Stimulated activated CD4-positive, alpha-beta T cell treated with anti-CD3 and anti-CD28 coated beads, TNF-alpha, amount 100 ng/mL, for 24 hours (primary cell): ENCODE results near the gene DTX2.
A peak's percentile ranks its signal among the peaks of the same experiment; 100 is the strongest.
"Not testable (repeated sequence)": the region's sequence is repeated elsewhere in the genome, so short reads cannot be mapped to it uniquely, and the experiment has no call there.

Experiments
- DNase-seq, 3 experiments: peaks; one replicate each; pipeline ENCODE4 v3.0.0-alpha.2; 2020; ENCODE audit warnings: low read depth in 3 of 3

DTX2 gene

DNA sequence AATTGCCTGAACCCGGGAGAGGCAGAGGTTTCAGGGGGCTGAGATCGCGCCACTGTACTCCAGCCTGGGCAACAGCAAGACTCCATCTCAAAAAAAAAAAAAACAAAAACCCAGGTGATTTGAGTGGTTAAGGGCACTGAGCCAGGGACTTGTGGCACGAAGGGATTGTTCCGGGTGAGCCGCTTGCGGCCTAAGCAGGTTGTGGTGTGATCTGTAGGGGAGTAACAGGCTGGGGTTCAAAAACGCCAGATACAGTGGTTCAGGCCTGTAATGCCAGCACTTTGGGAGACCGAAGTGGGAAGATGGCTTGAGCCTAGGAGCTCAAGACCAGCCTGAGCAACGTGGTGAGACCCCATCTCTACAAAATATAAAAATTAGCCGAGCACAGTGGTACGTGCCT lies 17.7 kb upstream of the DTX2 start:
- not testable (repeated sequence) for DNase-seq

DNA sequence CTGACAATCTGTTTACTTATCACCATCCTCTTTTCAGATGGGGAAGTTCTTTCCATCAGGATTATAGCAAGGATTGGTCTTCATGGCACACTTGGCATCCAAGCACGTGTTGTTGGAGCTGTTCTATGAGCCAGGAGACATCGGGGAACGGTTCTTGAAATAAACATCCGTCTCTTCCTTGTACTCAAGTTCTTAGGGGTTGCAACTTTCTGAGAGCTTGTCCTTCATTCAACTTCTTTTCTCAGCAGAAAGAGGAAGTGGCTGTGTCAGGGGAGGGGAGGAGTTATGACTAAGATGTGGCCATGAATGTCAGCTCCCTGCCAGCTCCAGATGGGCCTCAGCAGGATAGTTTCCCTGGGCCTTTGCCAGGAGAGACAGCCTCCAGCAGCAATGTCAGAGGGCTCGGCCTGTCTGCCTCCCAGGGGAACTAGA lies 15.9 kb upstream of the DTX2 start:
- not testable (repeated sequence) for DNase-seq

DNA sequence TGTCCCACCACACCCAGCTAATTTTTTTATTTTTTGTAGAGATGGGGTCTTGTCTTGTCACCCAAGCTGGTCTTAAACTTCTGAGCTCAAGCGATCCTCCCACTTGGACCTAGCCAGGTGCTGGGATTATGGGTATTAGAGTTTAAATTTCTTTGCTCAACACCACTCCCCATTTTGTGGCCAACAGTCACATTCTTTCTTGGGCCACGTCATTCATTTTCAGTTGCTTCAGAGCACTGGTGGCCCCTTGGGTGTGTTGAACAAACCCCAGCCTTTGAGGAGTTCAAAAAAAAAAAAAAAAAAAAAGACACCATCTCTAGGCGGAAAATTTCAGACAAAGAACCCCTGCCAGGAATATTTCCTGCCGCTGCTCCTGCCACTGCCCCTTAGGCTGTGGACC lies 4.5 kb upstream of the DTX2 start:
- DNase-seq: not testable (repeated sequence)

DNA sequence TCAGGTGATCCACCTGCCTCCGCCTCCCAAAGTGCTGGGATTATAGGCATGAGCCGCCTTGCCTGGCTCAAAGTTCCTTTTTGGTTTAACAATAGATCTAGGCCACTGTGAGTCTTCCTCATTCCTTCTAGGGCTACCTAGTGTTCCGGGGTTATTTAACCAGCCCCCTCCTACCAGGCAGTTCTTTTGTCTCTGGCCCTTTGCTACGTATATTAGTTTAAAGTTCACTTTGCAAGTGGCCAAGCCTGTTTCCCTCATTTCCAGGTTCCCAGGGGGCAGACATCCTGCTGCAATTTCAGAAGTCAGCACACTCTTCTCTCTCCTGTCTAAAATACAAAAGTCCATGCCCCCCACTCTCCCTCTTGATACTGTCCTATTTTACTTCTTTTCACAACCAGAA lies 3.0 kb upstream of the DTX2 start:
- DNase-seq: not testable (repeated sequence)

DNA sequence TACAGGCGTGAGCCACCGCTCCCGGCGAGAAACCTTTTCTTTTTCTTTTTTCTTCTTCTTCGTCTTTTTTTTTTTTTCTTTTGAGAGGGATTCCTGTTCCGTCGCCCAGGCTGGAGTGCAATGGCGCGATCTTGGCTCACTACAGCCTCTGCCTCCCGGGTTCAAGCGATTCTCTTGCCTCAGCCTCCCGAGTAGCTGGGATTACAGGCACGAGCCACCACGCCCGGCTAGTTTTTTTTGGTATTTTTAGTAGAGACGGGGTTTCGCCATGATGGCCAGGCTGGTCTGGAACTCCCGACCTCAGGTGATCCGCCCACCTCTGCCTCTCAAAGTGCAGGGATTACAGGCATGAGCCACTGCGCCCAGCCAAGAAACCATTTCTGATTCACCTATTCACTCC lies 742 bp upstream of the DTX2 start:
- not testable (repeated sequence) for DNase-seq

DNA sequence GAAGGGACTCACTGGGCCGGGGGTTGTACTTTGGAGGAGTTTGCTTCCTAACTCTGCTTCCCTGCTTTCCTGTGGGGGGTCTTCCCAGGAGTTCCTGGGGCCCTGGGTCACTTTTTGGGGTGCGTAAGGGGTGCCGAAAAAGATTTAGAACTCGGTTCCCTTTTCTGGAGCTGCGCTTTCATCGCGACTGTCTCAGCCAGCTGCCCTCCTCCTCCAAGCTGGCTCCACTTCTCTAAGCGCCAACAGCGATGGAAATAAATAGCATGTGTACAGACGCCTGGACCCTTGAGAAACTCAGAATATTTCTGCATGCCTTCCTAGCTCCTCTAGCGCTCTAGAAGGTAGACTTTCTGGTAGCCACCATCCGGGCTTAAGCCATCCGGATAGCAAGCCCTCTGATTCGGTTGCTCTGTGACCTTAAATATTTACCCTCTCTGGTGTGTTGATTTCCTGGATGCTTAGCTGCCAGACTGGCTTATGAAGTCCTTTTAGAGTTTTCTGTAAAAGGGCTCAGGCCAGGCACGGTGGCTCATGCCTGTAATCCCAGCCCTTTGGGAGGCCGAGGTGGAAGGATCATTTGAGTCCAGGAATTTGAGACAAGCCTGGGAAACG lies 868 bp downstream of the DTX2 start:
- DNase-seq: not testable (repeated sequence)

DNA sequence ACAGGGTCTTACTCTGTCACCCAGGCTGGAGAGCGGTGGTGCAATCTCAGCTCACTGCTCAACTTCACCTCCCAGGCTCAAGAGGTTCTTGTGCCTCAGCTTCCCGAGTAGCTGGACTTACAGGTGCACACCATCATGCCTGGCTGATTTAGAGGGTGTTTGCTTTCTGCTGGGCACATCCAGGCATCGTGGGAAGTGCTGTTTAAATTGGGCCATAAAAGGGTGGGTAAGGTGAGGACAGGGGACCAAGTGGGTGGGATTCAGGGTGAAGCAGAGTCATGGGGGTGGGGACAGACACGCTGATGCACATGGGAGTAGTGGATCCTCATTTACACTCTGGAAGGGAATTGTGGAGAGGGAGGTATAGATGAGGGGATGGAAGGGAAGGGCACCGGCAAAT lies 3.5 kb downstream of the DTX2 start:
- not testable (repeated sequence) for DNase-seq

DNA sequence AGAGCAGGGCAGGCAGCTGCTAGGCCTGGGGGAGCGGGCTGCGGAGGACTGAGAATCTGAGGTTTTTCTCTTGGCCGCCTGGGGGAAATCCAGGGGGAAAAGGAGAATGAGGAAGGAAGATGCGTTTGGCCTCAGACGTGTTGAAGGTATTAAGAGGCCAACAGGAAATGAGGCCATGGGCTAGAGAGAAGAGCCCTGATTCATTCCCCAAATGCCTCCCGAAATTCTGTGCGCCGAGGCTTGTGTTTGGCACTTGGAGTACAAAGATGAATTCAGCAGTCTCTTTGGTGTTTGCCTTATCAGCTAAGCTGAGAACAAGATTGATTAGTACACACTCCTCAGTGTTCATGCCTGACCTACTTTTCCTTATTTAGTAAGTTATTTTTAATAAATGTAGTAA lies 4.4 kb downstream of the DTX2 start:
- DNase-seq: not testable (repeated sequence)

DNA sequence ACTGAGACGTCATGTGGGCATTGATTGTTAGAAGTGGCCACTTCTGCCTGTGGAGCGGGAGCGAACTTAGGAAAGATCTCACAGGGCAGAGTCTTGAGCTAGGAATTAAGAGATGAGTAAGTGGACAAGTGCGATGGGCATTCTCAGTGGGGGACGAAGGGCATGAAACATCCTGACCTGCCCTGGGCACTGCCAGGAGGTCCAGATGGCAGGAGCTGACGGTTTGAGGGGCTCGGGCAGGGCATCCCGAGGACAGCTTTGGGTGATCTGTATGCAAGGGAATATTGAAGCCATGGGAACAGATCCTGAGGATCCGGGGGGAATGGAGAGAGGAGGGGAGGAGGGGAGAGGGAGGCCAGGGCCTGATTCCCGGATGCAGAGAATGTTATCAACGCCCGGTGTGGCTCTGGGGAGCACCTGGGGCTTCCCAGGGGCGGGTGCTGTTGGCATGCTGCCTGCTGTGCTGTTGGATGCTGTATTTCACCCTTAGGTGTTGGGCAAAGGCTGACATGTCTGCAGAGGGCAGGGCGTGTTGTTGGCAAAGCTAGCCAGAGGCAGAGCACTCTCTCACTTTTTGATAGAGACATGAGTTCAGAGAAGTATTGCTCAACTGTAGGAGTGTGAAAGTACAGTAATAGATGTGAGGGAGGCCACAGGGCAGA lies 6.4 kb downstream of the DTX2 start:
- DNase-seq: not testable (repeated sequence)

DNA sequence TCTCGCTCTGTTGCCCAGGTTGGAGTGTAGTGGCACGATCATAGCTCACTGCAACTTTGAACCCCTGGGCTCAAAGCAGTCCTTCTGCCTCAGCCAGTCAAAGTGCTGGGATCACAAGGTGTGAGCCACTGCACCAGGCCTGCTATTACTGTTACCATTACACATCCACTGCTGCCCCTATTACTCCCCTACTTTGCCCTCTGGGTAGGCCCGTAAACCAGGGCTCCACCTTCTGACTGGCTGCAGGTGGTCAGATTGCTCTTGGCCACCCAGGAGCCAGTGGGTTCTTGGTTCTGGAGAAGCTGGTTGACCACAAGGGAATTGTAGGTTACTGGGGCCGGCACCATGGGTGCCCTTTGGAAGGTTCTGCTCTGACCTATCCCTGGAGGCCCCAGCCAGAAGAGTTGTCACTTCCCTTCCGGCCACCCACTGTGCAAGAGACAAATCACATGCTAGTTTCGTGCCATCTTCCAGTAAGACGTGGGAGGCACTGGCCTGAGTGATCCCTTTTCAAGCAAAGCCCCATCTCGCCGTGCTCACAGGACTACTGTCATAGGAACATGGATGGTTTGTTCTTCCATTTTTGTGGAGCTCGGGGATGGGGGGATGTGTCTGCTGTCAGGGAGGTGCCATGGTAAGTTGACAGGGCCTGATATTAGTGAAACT lies 10.2 kb downstream of the DTX2 start:
- not testable (repeated sequence) for DNase-seq

DNA sequence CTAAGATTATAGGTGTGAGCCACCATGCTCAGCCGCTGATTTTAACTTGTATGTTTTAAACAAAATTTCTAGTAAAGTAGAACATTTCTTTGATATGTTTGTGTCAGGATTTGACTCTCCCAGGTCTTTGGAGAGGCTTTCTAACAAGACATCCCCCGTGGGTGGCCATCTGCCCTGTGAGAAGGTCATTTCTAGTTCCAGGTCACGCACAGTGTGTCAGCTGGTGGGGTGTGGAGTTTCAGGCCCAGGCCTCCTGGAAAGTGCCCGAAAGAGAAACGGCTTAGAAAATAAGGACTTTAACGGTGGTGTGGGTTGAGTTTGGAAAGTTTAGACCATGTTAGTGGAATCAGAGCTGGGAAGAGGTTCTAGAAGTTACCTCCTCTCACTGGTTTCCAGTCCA lies 11.6 kb downstream of the DTX2 start:
- not testable (repeated sequence) for DNase-seq

DNA sequence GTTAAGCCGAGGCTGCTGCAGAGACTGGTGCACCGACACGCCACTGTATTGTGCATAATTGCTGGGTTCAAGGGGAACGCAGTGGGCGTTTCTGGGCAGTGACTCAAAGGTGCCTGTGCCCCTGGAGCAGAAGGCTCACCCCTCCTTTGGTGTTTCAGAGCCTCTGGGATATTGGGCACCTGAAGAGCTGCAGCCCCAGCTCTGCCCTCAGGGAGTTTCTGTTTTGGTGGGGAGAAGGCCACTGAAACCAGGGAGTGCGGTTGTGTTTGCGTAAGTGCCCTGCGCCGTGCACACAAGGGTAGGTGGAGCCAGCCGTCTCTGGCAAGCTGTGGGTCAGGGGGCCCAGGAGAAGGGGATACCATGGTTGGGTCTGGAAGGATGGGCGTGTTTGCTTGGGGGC lies 14.8 kb downstream of the DTX2 start:
- DNase-seq: not testable (repeated sequence)

DNA sequence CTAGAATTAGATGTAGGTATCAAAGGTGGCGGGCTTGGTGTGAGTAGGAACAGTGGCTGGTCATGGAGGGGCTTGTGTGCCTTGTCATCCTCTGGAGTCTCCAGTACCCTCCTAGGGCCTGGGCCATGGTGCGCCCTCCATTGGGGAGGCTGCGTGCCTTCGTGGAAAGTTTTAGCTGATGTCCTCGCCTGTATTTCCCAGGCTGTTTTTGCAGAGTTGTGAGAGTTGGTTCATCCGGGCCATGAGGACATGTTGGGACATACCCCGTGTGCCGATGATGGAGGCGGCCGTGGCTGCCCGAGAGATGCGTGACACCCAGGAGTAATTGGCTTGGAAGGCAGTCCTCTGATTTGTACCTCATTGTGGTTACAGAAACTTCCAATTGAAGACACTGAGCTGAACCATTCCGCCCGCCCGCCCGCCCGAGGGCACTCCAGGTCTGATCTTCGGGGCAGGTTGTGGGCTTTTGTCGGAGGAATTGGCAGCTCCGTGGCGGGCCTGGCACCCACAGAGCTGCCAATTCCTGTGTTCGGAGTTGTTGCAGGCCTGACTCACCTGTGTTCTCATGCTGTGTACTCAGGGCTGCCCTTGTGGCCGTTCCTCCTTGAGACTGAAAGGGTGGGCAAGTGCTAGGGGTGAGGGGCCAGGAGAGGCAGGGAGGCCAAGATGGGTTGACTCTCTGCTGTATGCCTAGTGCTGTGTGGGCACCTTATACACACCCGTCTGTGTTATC lies 15.4 kb downstream of the DTX2 start:
- DNase-seq: not testable (repeated sequence)

DNA sequence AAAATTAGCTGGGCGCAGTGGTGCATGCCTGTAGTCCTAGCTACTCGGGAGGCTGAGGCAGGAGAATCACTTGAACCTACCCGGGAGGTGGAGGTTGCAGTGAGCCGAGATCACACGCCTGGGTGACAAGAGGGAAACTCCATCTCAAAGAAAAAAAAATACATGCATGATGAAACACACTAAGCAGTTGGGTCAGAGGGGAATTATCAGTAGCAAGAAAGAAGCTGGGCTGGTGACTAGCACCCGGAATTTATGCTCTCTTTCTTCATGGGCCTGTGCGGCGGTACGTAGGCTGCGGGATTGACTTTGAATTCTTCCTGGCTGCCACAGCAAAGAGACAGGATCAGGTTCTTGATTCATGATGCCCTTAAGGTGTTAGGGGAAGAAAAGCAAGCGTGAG lies 18.1 kb downstream of the DTX2 start:
- not testable (repeated sequence) for DNase-seq

DNA sequence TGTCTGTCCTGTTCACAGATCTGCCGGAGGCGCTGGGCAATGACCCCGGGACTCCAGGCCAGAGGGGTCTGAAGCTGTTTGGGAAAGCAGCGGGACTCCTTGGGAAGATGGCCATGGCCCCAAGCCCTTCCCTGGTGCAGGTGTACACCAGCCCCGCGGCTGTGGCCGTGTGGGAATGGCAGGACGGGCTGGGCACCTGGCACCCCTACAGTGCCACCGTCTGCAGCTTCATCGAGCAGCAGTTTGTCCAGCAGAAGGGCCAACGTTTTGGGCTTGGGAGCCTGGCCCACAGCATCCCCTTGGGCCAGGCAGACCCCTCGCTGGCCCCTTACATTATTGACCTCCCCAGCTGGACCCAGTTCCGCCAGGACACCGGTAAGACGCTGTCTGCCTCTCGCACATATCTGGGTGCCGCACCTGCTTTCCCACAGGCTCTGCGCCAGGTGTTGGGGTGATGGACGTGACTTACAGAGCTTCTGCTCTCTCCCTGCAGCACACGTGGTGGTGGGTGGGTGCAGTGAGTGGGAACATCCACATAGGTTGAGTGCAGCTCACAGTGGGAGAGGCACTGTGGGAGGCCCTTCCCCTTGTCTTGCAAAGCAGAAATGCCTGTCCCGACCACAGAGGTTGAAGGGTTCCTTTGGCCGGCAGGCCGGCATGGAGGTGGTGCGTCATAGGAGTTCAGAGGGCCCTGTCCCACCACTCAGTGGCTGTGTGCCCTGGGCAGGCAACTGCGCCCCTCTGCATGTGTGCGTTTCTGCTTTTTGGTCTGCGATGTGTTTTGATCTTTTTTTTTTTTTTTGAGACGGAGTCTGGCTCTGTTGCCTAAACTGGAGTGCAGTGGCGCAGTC lies 19.1 kb downstream of the DTX2 start:
- DNase-seq: not testable (repeated sequence)

DNA sequence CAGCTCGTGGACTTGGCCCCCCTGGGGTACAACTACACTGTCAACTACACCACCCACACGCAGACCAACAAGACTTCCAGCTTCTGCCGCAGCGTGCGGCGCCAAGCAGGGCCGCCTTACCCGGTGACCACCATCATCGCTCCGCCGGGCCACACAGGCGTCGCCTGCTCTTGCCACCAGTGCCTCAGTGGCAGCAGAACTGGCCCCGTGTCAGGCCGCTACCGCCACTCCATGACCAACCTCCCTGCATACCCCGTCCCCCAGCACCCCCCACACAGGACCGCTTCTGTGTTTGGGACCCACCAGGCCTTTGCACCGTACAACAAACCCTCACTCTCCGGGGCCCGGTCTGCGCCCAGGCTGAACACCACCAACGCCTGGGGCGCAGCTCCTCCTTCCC lies 21.2 kb downstream of the DTX2 start:
- DNase-seq: not testable (repeated sequence)

DNA sequence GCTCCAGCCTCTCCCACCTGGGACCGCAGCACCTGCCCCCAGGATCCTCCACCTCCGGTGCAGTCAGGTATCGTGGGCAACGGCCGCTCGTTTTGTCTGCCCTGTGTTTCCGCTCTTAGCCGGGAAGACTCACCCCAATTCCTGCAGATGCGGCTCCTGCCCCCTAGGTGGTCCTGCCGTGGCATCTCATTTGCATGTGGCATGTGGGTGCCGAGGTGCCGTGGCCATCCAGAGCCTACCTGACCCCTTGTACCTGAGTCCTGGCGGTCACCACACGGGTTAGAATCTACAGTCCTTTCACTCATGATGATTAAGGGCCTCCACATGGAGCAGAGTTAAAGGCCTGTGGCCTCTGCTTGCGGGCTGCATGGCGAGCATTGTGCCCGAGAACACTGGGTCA lies 21.6 kb downstream of the DTX2 start:
- DNase-seq: not testable (repeated sequence)

DNA sequence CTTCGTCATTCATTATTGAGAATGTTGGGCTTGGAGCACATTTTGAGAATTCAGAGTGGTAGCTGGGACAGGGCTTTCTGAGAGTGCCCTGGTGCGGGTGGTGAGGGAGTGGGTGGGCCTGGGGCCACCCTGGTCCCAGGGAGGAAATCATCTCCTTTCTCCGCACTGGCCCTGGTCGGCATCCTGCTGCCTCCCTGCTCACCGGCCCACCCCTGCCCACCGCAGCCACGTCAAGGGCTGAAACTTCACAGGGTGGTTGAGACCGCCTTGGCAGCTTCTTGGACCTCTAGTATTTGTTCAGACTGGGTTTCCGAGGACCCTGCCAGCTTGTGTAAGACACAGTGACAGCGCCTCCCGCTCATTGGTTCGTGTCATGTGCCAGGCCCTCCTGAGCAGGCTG lies 22.9 kb downstream of the DTX2 start:
- DNase-seq: not testable (repeated sequence)

DNA sequence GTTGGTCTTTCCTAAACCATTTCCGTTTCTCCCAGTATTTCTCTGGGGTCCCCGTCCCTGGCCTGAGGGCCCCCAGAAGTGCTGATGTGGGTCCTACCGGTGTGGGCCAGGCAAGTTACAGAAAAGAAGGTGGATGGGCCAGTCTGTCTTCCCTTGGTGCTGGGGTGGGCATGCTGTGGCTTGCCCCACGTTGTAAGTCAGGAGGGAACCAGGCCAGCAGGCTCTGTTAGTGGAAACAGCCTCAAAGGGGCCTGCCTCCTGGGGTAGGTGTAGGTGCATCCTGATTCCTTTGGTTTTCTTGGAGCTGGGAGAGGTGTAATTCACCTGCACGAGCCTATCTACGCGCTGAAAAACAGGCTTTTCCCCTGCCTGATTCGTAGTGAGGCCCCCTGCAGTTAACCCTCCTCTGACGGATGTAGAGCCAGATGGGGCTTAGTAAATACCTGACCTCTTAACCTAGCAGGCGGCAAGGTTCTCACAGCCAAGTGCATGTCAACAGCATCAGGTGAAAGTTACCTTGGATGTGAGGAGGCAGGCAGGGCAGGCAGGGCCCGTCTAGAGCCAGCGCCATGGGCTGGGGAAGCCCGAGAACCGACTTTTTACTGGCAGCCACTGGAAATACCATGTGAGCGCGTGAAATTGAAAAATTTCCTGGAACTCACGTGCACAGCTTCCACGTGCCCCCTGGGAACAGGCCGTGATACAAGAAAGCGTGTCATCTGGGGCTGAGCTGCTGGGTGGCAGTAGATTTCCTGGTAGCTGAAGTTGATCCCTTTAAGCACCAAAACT lies 24.5 kb downstream of the DTX2 start:
- not testable (repeated sequence) for DNase-seq

DNA sequence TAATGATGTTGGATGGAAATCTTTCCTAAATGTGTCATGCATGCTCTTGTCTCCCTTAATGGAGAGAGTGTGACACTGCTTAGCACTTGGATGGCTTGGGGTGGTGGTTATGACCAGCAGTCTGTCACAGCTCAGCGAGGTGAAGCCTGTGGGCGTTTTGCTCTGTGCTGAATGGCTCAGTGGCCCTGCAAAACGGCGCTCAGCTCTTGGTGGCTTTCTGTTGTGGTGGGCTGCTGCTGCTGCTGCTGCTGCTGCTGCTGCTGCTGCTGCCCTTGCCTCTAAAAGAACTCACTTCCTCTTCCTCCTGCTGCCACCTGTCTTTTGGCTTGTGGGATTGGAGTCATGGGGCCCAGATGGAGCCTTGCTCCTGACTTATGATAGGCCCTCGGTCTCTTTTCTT lies 25.1 kb downstream of the DTX2 start:
- DNase-seq: peak in 1 of 3 experiments; percentile 19

DNA sequence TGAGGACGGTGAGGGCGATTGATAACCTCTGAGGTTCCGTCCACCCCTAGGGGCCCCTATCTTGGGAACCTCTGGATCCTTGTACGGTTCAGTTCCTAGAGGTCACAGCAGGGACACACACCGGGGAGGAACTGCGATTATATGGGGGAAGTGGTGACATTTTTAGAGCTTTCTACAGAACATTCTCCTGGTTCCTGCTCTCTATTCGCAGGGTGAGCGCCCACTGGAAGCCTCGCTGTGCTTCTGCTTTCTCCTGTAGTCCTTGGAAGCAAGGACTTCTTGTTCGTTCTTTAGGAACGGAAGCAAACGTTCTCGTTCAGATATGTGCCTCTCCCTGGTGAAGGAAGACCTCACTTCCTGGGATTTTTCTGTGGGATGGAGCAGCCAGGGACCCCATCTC lies 26.5 kb downstream of the DTX2 start:
- DNase-seq: not testable (repeated sequence)
